ENCODE results near the gene CACNA1B. TPM values are rescaled to one million over a fixed set of nuclear protein-coding genes. Genes with fewer than 3 reads are reported as not detected.

Gene CACNA1B
- total and polyA plus RNA-seq, 2 of the 4 experiments (the other 2 are of a cell fraction): 0.02 TPM; not detected in 1

DNA sequence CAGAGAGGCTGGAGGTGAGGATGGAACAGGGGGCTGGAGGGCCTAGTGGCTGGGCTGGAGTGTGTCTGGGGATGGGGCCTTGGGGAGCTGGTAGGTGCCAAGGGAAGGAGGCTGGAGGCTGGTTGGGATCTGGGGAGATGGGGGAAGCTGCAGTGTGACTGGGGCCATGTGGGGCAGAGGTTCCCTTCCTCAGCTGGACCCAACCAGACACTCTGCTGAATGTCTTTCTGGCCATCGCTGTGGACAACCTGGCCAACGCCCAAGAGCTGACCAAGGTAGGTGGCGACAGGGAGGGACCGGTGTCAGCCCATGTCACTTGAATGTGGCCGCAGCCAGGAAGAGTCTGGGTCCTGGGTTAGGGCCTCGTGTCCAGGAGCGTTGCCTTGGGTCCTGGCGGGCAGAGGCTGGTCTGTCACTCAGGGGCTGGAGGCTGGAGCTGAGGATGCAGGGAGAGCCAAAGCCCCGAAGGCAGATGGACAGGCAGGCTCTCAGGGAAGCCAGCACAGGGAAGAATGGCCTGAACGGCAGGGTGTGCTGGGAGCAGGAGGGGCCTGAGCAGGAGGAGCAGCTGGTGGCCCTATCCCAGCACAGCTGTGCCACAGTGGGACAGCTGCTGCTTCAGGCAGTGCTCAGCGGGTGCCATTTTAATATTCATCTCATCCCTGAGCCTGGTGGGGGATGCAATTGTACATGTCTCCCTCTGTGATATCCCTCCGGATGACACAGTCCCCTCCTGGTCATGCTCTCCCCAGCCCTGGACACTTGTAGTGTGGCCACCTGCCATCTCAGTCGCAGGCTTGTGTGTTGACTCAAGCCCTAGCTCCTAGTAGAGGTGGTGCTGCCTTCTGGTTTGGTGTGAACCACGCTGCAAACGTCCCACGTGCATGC, 132.5 kb downstream of the CACNA1B start:
- no peak overlapping the region for H2AK9ac ChIP-seq (replicated peaks; ENCODE audit: low read depth, low read length, poor library complexity)
- H3K9ac ChIP-seq (ENCODE audit: low read depth, low read length): no peak overlapping the region
- ChIA-PET CTCF (no interaction called here), POLR2A (ENCODE audit: unreplicated experiment) (no interaction called here)
- H4K91ac ChIP-seq (ENCODE audit: insufficient read depth, low read depth, low read length): no peak overlapping the region
- H3K4ac ChIP-seq (ENCODE audit: low read depth, low read length): no peak overlapping the region
- H2BK15ac ChIP-seq (ENCODE audit: low read depth, low read length): no peak overlapping the region
- H3K27me3 ChIP-seq (ENCODE audit: control insufficient read depth, insufficient read depth, low read length): no peaks in the 10 kb centered on the region
- H3K9me1 ChIP-seq (ENCODE audit: insufficient read depth, low read length): no peaks in the 10 kb centered on the region
- no peaks in the 10 kb centered on the region for H3K36me3 ChIP-seq (ENCODE audit: control insufficient read depth, insufficient read depth, low read length)
- dilution Hi-C loops (cut with HindIII; ENCODE audit: low sequenced_read_pairs, unreplicated experiment): no loop called here
- ATAC-seq (ENCODE audit: low read depth): no peak
- TF ChIP-seq RCOR1 (IDR thresholded peaks at IDR 0.05; ENCODE audit: insufficient replicate concordance, low read length) (no peak), SMC3 (IDR thresholded peaks at IDR 0.05; ENCODE audit: low read depth, low read length) (no peak), BHLHE40 (IDR thresholded peaks at IDR 0.05; ENCODE audit: low read depth, low read length) (no peak), RAD21 (IDR thresholded peaks at IDR 0.05; ENCODE audit: low read length) (no peak), RFX5 (IDR thresholded peaks at IDR 0.05; ENCODE audit: low read depth, low read length) (no peak), CEBPB (IDR thresholded peaks at IDR 0.05; ENCODE audit: low read depth, low read length) (no peak), NFE2L2 (IDR thresholded peaks at IDR 0.05; ENCODE audit: low read depth, low read length) (no peak)
- TF ChIP-seq, protein P1, sequence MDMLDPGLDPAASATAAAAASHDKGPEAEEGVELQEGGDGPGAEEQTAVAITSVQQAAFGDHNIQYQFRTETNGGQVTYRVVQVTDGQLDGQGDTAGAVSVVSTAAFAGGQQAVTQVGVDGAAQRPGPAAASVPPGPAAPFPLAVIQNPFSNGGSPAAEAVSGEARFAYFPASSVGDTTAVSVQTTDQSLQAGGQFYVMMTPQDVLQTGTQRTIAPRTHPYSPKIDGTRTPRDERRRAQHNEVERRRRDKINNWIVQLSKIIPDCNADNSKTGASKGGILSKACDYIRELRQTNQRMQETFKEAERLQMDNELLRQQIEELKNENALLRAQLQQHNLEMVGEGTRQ (IDR thresholded peaks at IDR 0.05; ENCODE audit: low read depth, low read length): no peak
- no peaks in the 10 kb centered on the region for H3K4me1 ChIP-seq (ENCODE audit: control insufficient read depth, insufficient read depth, low read length)
- no peak overlapping the region for H3K18ac ChIP-seq (ENCODE audit: low read depth, low read length)
- no peak overlapping the region for H3K27ac ChIP-seq (ENCODE audit: insufficient read depth, low read length)
- no peak overlapping the region for H3K14ac ChIP-seq (replicated peaks; ENCODE audit: low read depth, low read length)
- no peak overlapping the region for H2BK5ac ChIP-seq (ENCODE audit: low read depth, low read length, poor library complexity, severe bottlenecking)
- no peak overlapping the region for H3K56ac ChIP-seq (ENCODE audit: extremely low read depth, insufficient read depth, low read length)
- DNase-seq: no peak
- H3K79me1 ChIP-seq (ENCODE audit: low read depth in 1 of 2, low read length in 2 of 2): no peaks in the 10 kb centered on the region
- no peaks in the 10 kb centered on the region for H4K20me1 ChIP-seq (ENCODE audit: insufficient read depth, low read length)
- peaks cover 24% of the 10 kb centered on the region; the same call in 1 of the 2 replicates for H3K9me3 ChIP-seq (ENCODE audit: control insufficient read depth, insufficient read depth, low read length)
- no peak overlapping the region for H4K8ac ChIP-seq (ENCODE audit: low read depth in 2 of 2, low read length in 2 of 2)
- no peak overlapping the region for H3K4me2 ChIP-seq (ENCODE audit: low read depth, low read length)
- H3K23ac ChIP-seq (ENCODE audit: low read depth, low read length): no peak overlapping the region
- no TSS peak for BruUV-seq (replicated peaks)
- H3K4me3 ChIP-seq (ENCODE audit: insufficient read depth, low read depth, low read length): no peak overlapping the region
- WGBS, 2 experiments (ENCODE audit: extremely low coverage in 2 of 2, insufficient read length in 1 of 2): 67% methylated on average over 8 of the region's 16 CpGs; no CpG with 5 or more reads in 1 of the 2 experiments
- no peak overlapping the region for H4K5ac ChIP-seq (ENCODE audit: low read depth, low read length)
- in situ Hi-C loops (cut with MboI; ENCODE audit: low sequenced_read_pairs): no loop called here
- no peak overlapping the region for H2AK5ac ChIP-seq (ENCODE audit: low read depth, low read length)
- no peak overlapping the region for H2BK20ac ChIP-seq (ENCODE audit: low read depth, low read length)
- no peak overlapping the region for H2BK120ac ChIP-seq (ENCODE audit: low read depth, low read length)
- H2AFZ ChIP-seq (replicated peaks; ENCODE audit: low read length, poor library complexity): no peak overlapping the region
- intact Hi-C loops (cut with micrococcal nuclease): no loop called here

Data from IMR-90 (cell line).